GM20000 (cell line): Measurements from ENCODE around the gene GRPEL1.

Experiments
- DNase-seq: peaks from one replicate; pipeline ENCODE4 v3.0.0; 2012; ENCODE audit warnings: low spot score
- CTCF ChIP-seq: IDR thresholded peaks from 2 replicates; pipeline ENCODE4 v1.5.1; 2012; ENCODE audit warnings: mild to moderate bottlenecking, control low read depth; ENCODE audit errors: extremely low read depth, missing control alignments

Gene GRPEL1

GRCh38 chr4:7020856-7021255 is 47.0 kb downstream of the GRPEL1 start:
- TF ChIP-seq CTCF: no peak
- DNase-seq: no peak

GRCh38 chr4:7020290-7020689 is 47.6 kb downstream of the GRPEL1 start:
- no peak for TF ChIP-seq CTCF
- no peak for DNase-seq

GRCh38 chr4:7019367-7019766 is 48.5 kb downstream of the GRPEL1 start:
- no peak for TF ChIP-seq CTCF
- DNase-seq: no peak

- no peak for TF ChIP-seq CTCF
- DNase-seq: no peak
Observed at GRCh38 chr4:7018281-7018680, 49.6 kb downstream of the GRPEL1 start.

- TF ChIP-seq CTCF: no peak
- no peak for DNase-seq
Observed at GRCh38 chr4:7017446-7018048, 50.3 kb downstream of the GRPEL1 start.

GRCh38 chr4:7016512-7016911 is 51.4 kb downstream of the GRPEL1 start:
- no peak for DNase-seq
- TF ChIP-seq CTCF: no peak

GRCh38 chr4:7016086-7016485 is 51.8 kb downstream of the GRPEL1 start:
- no peak for DNase-seq
- TF ChIP-seq CTCF: no peak
